Activated CD8-positive, alpha-beta T cell treated with anti-CD3 and anti-CD28 coated beads for 36 hours (primary cell): ENCODE measurements around the gene FAM76B. TPM values are rescaled to one million over a fixed set of nuclear protein-coding genes. Genes with fewer than 3 reads are reported as not detected.

Experiments used
- ATAC-seq: fragments of 200-7000 bp; cut with Tn5 transposase; one replicate; pipeline ENCODE4 v1.10.0; 2021; ENCODE audit warnings: mild to moderate bottlenecking, moderate library complexity
- CTCF ChIA-PET: fragments of 350-600 bp; sonication (Branson Sonifier 250); formaldehyde crosslinking; loops from one replicate; lab custom pipeline; 2021; ENCODE audit warnings: antibody characterized with exemption; lab: Charles Lee
- POLR2A ChIA-PET: fragments of 350-600 bp; sonication (Branson Sonifier 250); formaldehyde crosslinking; loops from one replicate; lab custom pipeline; 2021; ENCODE audit warnings: antibody characterized with exemption; lab: Charles Lee
- DNase-seq: peaks from one replicate; pipeline ENCODE4 v3.0.0-alpha.2; 2020
- H3K27ac Mint-ChIP-seq: one replicate; pipeline ENCODE4 v1.8.0; 2021; ENCODE audit warnings: mild to moderate bottlenecking, mixed read lengths
- H3K27me3 Mint-ChIP-seq: one replicate; pipeline ENCODE4 v1.8.0; 2021; ENCODE audit warnings: mixed read lengths
- H3K36me3 Mint-ChIP-seq: one replicate; pipeline ENCODE4 v1.8.0; 2021; ENCODE audit warnings: low read depth, mixed read lengths
- H3K4me1 Mint-ChIP-seq: one replicate; pipeline ENCODE4 v1.8.0; 2021; ENCODE audit warnings: low read depth, mixed read lengths
- H3K4me3 Mint-ChIP-seq: one replicate; pipeline ENCODE4 v1.8.0; 2021; ENCODE audit warnings: mild to moderate bottlenecking, moderate library complexity, mixed read lengths
- H3K9me3 Mint-ChIP-seq: one replicate; pipeline ENCODE4 v1.8.0; 2021; ENCODE audit warnings: mixed read lengths
- intact Hi-C: fragments of 100-400 bp; cut with micrococcal nuclease; formaldehyde crosslinking; loops from one replicate; pipeline ENCODE4 v1.10.0; 2022
- total RNA-seq, 2 experiments: library from RNA; stranded (reverse); gene quantifications; one replicate each; pipeline ENCODE4 v1.2.3, GENCODE V29; 2021
- TF ChIP-seq, protein P1 (sequence below): fragments of 200-600 bp; IDR thresholded peaks from one replicate; pipeline ENCODE4 v1.8.0; 2022; ENCODE audit warnings: antibody characterized with exemption, mild to moderate bottlenecking

Gene FAM76B
- total RNA-seq, 2 experiments from 2014 or later: 45.3 to 46.0 TPM

- no peak for DNase-seq
- Mint-ChIP-seq H3K4me3 (no peak overlapping the region), H3K27me3 (no peaks in the 10 kb centered on the region), H3K4me1 (peaks cover 11% of the 10 kb centered on the region), H3K9me3 (no peaks in the 10 kb centered on the region), H3K36me3 (peaks cover 39% of the 10 kb centered on the region), H3K27ac (no peak overlapping the region)
- CTCF ChIA-PET: interaction anchor here (1.6 to 5.1 kb wide), 2 partner anchors 16 to 561 kb away, joined by 3 to 34 read pairs; no protein-coding TSS in a partner anchor
- intact Hi-C loops: loop anchor here (10.0 kb wide), 1 partner anchor 562 kb away; the partner anchor contains the start of gene JRKL
- POLR2A ChIA-PET: interaction anchor here (1.1 kb wide), 1 partner anchor 43 kb away, joined by 3 read pairs; no protein-coding TSS in a partner anchor
- TF ChIP-seq, protein P1, sequence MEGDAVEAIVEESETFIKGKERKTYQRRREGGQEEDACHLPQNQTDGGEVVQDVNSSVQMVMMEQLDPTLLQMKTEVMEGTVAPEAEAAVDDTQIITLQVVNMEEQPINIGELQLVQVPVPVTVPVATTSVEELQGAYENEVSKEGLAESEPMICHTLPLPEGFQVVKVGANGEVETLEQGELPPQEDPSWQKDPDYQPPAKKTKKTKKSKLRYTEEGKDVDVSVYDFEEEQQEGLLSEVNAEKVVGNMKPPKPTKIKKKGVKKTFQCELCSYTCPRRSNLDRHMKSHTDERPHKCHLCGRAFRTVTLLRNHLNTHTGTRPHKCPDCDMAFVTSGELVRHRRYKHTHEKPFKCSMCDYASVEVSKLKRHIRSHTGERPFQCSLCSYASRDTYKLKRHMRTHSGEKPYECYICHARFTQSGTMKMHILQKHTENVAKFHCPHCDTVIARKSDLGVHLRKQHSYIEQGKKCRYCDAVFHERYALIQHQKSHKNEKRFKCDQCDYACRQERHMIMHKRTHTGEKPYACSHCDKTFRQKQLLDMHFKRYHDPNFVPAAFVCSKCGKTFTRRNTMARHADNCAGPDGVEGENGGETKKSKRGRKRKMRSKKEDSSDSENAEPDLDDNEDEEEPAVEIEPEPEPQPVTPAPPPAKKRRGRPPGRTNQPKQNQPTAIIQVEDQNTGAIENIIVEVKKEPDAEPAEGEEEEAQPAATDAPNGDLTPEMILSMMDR: no peak
- no peak for ATAC-seq
Measured at GRCh38 chr11:95832763-95833162, 43.2 kb upstream of the FAM76B start.

- Mint-ChIP-seq H3K27ac (peak overlapping the region; percentile 5), H3K4me3 (no peak overlapping the region), H3K27me3 (no peaks in the 10 kb centered on the region), H3K4me1 (peaks cover 11% of the 10 kb centered on the region), H3K36me3 (peaks cover 36% of the 10 kb centered on the region), H3K9me3 (no peaks in the 10 kb centered on the region)
- DNase-seq (no peak), ATAC-seq (no peak)
- POLR2A ChIA-PET: interaction anchor here (1.1 kb wide), 1 partner anchor 45 kb away, joined by 3 read pairs; no protein-coding TSS in a partner anchor
- intact Hi-C loops: loop anchor here (10.0 kb wide), 1 partner anchor 563 kb away; the partner anchor contains the start of gene JRKL
- TF ChIP-seq, protein P1: no peak
- CTCF ChIA-PET: interaction anchor here (0.8 to 1.3 kb wide), 2 partner anchors 563 kb away, joined by 3 to 4 read pairs; no protein-coding TSS in a partner anchor
Measured at GRCh38 chr11:95831198-95831883, 41.8 kb upstream of the FAM76B start.

DNA sequence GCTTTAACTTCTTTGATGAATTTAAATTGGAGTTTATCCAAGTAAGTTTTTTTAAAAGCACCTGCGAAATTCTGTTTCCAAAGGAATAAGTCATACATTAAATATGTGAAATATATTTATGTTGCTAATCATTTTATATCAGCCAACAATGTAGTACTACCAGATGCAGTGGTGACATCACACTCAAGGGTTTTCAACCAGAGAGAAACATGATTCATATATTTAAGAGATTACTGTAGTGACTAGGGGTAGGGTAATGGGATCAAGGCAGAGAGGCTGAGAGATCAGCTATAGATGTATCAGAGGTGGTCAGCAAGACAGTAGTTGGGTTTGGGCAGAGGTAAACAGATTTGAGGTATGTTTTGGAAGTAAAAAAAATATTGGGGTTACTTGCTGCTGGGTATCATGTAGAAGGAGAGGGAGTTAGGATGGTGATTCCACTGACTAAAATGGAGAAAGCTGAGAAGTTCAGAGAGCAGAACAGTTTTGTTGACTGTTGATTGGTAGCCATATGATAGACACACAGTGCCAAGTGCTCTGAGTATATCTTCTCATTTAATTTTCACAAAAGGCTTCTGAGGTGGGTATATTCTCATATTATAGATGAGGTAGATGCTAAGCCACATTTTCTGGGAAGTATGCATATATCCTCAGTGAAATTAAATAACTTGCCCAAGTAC, 40.1 kb upstream of the FAM76B start:
- ATAC-seq: peak; percentile 58
- no peaks in the 10 kb centered on the region for H3K27me3 Mint-ChIP-seq
- TF ChIP-seq, protein P1: no peak
- peak overlapping the region; percentile 37 for H3K27ac Mint-ChIP-seq
- H3K4me1 Mint-ChIP-seq: peaks cover 8% of the 10 kb centered on the region
- no peak overlapping the region for H3K4me3 Mint-ChIP-seq
- no peak for DNase-seq
- H3K36me3 Mint-ChIP-seq: peaks cover 37% of the 10 kb centered on the region
- CTCF ChIA-PET: interaction anchor here (0.8 to 1.3 kb wide), 2 partner anchors 564 to 590 kb away, joined by 3 to 4 read pairs; no protein-coding TSS in a partner anchor
- no peaks in the 10 kb centered on the region for H3K9me3 Mint-ChIP-seq
- POLR2A ChIA-PET: interaction anchor here (0.6 kb wide), 2 partner anchors 210 to 237 kb away, joined by 3 read pairs; no protein-coding TSS in a partner anchor
- intact Hi-C loops: loop anchor here (10.0 kb wide), 1 partner anchor 565 kb away; the partner anchor contains the start of gene JRKL

- CTCF ChIA-PET: interaction anchor here (1.0 to 1.4 kb wide), 2 partner anchors 8 to 567 kb away, joined by 4 read pairs; no protein-coding TSS in a partner anchor
- intact Hi-C loops: no loop called here
- Mint-ChIP-seq H3K4me3 (no peak overlapping the region), H3K27ac (no peak overlapping the region), H3K36me3 (peaks cover 39% of the 10 kb centered on the region), H3K27me3 (no peaks in the 10 kb centered on the region), H3K9me3 (no peaks in the 10 kb centered on the region), H3K4me1 (peaks cover 8% of the 10 kb centered on the region)
- POLR2A ChIA-PET: no interaction called here
- DNase-seq (no peak), ATAC-seq (no peak)
- TF ChIP-seq, protein P1: no peak
Measured at GRCh38 chr11:95827696-95828095, 38.1 kb upstream of the FAM76B start.
